GM10847 (cell line): ENCODE results near the gene PVR.

ENCODE experiments used
- POLR2A ChIP-seq: IDR thresholded peaks from 2 replicates; pipeline ENCODE4 v1.6.1; 2011; ENCODE audit not compliant: insufficient read length; ENCODE audit errors: extremely low read depth

PVR gene

GRCh38 chr19:44675521-44675920 lies 31.8 kb downstream of the PVR start:
- TF ChIP-seq POLR2A = no peak

- TF ChIP-seq POLR2A = no peak
Observed at GRCh38 chr19:44677019-44677811, 33.5 kb downstream of the PVR start.

- TF ChIP-seq POLR2A = no peak
Observed at GRCh38 chr19:44680536-44680935, 36.8 kb downstream of the PVR start.

GRCh38 chr19:44681992-44682790 lies 38.5 kb downstream of the PVR start:
- no peak for TF ChIP-seq POLR2A

- TF ChIP-seq POLR2A = no peak
Observed at GRCh38 chr19:44682807-44683206, 39.1 kb downstream of the PVR start.

- TF ChIP-seq POLR2A = no peak
Observed at GRCh38 chr19:44683434-44684210, 39.9 kb downstream of the PVR start.

GRCh38 chr19:44684892-44685863 lies 41.5 kb downstream of the PVR start:
- no peak for TF ChIP-seq POLR2A

- no peak for TF ChIP-seq POLR2A
Observed at GRCh38 chr19:44685877-44686276, 42.2 kb downstream of the PVR start.

GRCh38 chr19:44686896-44687295 lies 43.2 kb downstream of the PVR start:
- TF ChIP-seq POLR2A = no peak

- TF ChIP-seq POLR2A = no peak
Observed at GRCh38 chr19:44687888-44688287, 44.2 kb downstream of the PVR start.

- TF ChIP-seq POLR2A = no peak
Observed at GRCh38 chr19:44689290-44690130, 45.8 kb downstream of the PVR start.

GRCh38 chr19:44690131-44690440 lies 46.4 kb downstream of the PVR start:
- TF ChIP-seq POLR2A = no peak

GRCh38 chr19:44692379-44692721 lies 48.6 kb downstream of the PVR start:
- no peak for TF ChIP-seq POLR2A

GRCh38 chr19:44694184-44694579 lies 50.5 kb downstream of the PVR start:
- TF ChIP-seq POLR2A = no peak
